ENCODE results near the gene SLC7A14. TPM values are rescaled to one million over a fixed set of nuclear protein-coding genes. Genes with fewer than 3 reads are reported as not detected.

Gene SLC7A14
- total RNA-seq, 1 experiment from 2014 or later: 0.12 TPM

- no peak for DNase-seq (ENCODE audit: low read depth)
These were observed 157.8 kb downstream of the SLC7A14 start for GRCh38 chr3:170428095-170428494.

- peak; percentile 95 for DNase-seq (ENCODE audit: low read depth)
These were observed 159.6 kb downstream of the SLC7A14 start for GRCh38 chr3:170426240-170426797.

GRCh38 chr3:170425491-170426239, 160.2 kb downstream of the SLC7A14 start:
- DNase-seq (ENCODE audit: low read depth): peak; percentile 65

- DNase-seq (ENCODE audit: low read depth): peak; percentile 82
These were observed 161.0 kb downstream of the SLC7A14 start for GRCh38 chr3:170424879-170425278.

- DNase-seq (ENCODE audit: low read depth): peak; percentile 86
These were observed 162.8 kb downstream of the SLC7A14 start for GRCh38 chr3:170423001-170423615.

- DNase-seq (ENCODE audit: low read depth): no peak
These were observed 164.1 kb downstream of the SLC7A14 start for GRCh38 chr3:170421758-170422157.

GRCh38 chr3:170421111-170421641, 164.7 kb downstream of the SLC7A14 start:
- DNase-seq (ENCODE audit: low read depth): peak; percentile 62

- no peak for DNase-seq (ENCODE audit: low read depth)
These were observed 165.5 kb downstream of the SLC7A14 start for GRCh38 chr3:170420307-170420821.

- DNase-seq (ENCODE audit: low read depth): no peak
These were observed 166.3 kb downstream of the SLC7A14 start for GRCh38 chr3:170419557-170420087.

GRCh38 chr3:170418422-170419398, 167.2 kb downstream of the SLC7A14 start, which contains the start of gene CLDN11:
CLDN11 (plus strand) TSS chr3:170418868; CDS start chr3:170419067, 199 bp downstream.
- no peak for DNase-seq (ENCODE audit: low read depth)

GRCh38 chr3:170417090-170417489, 168.8 kb downstream of the SLC7A14 start:
- no peak for DNase-seq (ENCODE audit: low read depth)

GRCh38 chr3:170414202-170414663, 171.6 kb downstream of the SLC7A14 start:
- peak; percentile 92 for DNase-seq (ENCODE audit: low read depth)

GRCh38 chr3:170413291-170413690, 172.6 kb downstream of the SLC7A14 start:
- no peak for DNase-seq (ENCODE audit: low read depth)

GRCh38 chr3:170410428-170411029, 175.3 kb downstream of the SLC7A14 start:
- DNase-seq (ENCODE audit: low read depth): peak; percentile 49

Other genes with a start within 250 kb of the SLC7A14 start
- gene SKIL, start 228.4 kb downstream of the SLC7A14 start, total RNA-seq (2014; rRNA removed; shearing (Covaris generic)): 41.9 and 53.1 TPM in 2 replicates
- 32.3 and 34.4 TPM in 2 replicates for gene CLDN11, start 167.2 kb downstream of the SLC7A14 start, total RNA-seq (2014; rRNA removed; shearing (Covaris generic))